Left colon (tissue), 2 donors: Measurements from ENCODE around the gene SYNGR2. TPM values are rescaled to one million over a fixed set of nuclear protein-coding genes. Genes with fewer than 3 reads are reported as not detected.

Source experiments
- ATAC-seq: fragments of 200-7000 bp; cut with Tn5 transposase; one replicate; pipeline ENCODE4 v1.9.1; 2020; ENCODE audit warnings: mild to moderate bottlenecking, moderate library complexity
- DNase-seq, 2 donors: peaks; one replicate each; pipeline ENCODE4 v3.0.0-alpha.2; 2020
- intact Hi-C, 2 donors: fragments of 100-400 bp; cut with DNase I in 1 of 2; cut with micrococcal nuclease in 1 of 2; formaldehyde crosslinking; loops; one replicate each; pipeline versions ENCODE4 v1.11.2 to v1.14.0; 2022; cut with DNase I, micrococcal nuclease
- total RNA-seq, 2 donors: library from RNA; stranded (reverse); fragmentation: NEBNext Ultra II Directional; extraction: Animal tissue kit (Norgen Biotek cat#: 25700); gene quantifications; one replicate each; pipeline ENCODE4 v1.2.1, GENCODE V29; 2021
- donor health status: DM: no; HTN: no; CAD: no.
- donor health status: DM: yes; HTN: yes; CAD: no.

Gene SYNGR2
- total RNA-seq, 2 donors from 2014 or later, result 173 to 188 TPM

DNA sequence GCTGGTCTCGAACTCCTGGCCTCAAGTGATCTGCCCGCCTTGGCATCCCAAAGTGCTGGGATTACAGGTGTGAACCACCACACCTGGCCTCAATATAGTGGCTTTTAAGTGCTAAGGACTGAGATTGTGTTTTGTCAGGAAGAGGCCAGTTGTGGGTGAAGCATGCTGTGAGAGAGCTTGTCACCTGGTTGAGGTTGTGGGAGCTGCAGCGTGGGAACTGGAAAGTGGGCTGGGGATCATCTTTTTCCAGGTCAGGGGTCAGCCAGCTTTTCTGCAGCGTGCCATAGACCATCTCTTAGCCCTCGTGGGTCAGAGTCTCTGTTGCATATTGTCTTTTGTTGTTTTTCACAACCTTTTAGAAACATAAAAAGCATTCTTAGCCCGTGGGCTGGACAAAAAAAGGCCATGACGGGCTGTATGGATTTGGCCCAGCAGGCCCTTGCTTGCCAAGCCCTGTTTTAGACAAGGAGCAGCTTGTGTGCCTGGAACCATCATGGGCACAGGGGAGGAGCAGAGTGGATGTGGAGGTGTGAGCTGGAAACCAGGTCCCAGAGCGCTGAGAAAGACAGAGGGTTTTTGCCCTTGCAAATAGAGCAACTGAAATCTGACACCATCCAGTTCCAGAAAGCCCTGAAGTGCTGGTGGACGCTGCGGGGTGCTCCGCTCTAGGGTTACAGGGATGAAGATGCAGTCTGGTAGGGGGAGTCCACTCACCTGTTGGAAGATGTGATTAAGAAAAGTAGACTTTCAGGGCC is 51.2 kb downstream of the SYNGR2 start:
- intact Hi-C loops, result no loop called here
- ATAC-seq, result no peak
- no peak for DNase-seq

Other genes with a start within 250 kb of the SYNGR2 start
- gene TNRC6C, start 209.9 kb upstream of the SYNGR2 start, total RNA-seq, result 10 to 100 TPM; 13.2 to 18.2 TPM
- gene TMC6, start 39.8 kb upstream of the SYNGR2 start, total RNA-seq, result 100 to 1,000 TPM in 1 of 2 donors, 10 to 100 TPM in 1; 83.5 to 119 TPM
- gene TMC8, start 37.8 kb upstream of the SYNGR2 start, total RNA-seq, result 1 to 10 TPM; 3.4 to 8.8 TPM
- gene C17orf99, start 22.2 kb upstream of the SYNGR2 start, total RNA-seq, result not detected
- 10 to 100 TPM; 14.8 to 24.9 TPM for gene TK1, start 18.5 kb downstream of the SYNGR2 start, total RNA-seq
- 10 to 100 TPM; 26.7 to 33.2 TPM for gene AFMID, start 18.8 kb downstream of the SYNGR2 start, total RNA-seq
- gene BIRC5, start 45.7 kb downstream of the SYNGR2 start, total RNA-seq, result 10 to 100 TPM in 1 of 2 donors, 1 to 10 TPM in 1; 3.4 to 10.1 TPM
- gene TMEM235, start 63.0 kb downstream of the SYNGR2 start, total RNA-seq, result not detected
- gene SOCS3, start 191.5 kb downstream of the SYNGR2 start, total RNA-seq, result 10 to 100 TPM; 11.6 to 33.1 TPM
- gene PGS1, start 210.1 kb downstream of the SYNGR2 start, total RNA-seq, result 10 to 100 TPM; 37.6 to 44.5 TPM